DOHH2 (cell line): Measurements from ENCODE around the gene C13orf46.

ENCODE experiments used
- EZH2phosphoT487 ChIP-seq: fragments of 200-600 bp; sonication (generic); IDR thresholded peaks from 2 replicates; pipeline ENCODE4 v1.6.1; 2017; ENCODE audit warnings: borderline replicate concordance, mild to moderate bottlenecking, antibody characterized with exemption, low read length, moderate library complexity, mixed read lengths
- TF ChIP-seq, protein P1 (sequence below): fragments of 200-600 bp; sonication (generic); IDR thresholded peaks from one replicate; pipeline ENCODE4 v1.5.1; 2014; ENCODE audit warnings: antibody characterized with exemption, mild to moderate bottlenecking, low read depth, low read length; ENCODE audit not compliant: poor library complexity, severe bottlenecking

DNA sequence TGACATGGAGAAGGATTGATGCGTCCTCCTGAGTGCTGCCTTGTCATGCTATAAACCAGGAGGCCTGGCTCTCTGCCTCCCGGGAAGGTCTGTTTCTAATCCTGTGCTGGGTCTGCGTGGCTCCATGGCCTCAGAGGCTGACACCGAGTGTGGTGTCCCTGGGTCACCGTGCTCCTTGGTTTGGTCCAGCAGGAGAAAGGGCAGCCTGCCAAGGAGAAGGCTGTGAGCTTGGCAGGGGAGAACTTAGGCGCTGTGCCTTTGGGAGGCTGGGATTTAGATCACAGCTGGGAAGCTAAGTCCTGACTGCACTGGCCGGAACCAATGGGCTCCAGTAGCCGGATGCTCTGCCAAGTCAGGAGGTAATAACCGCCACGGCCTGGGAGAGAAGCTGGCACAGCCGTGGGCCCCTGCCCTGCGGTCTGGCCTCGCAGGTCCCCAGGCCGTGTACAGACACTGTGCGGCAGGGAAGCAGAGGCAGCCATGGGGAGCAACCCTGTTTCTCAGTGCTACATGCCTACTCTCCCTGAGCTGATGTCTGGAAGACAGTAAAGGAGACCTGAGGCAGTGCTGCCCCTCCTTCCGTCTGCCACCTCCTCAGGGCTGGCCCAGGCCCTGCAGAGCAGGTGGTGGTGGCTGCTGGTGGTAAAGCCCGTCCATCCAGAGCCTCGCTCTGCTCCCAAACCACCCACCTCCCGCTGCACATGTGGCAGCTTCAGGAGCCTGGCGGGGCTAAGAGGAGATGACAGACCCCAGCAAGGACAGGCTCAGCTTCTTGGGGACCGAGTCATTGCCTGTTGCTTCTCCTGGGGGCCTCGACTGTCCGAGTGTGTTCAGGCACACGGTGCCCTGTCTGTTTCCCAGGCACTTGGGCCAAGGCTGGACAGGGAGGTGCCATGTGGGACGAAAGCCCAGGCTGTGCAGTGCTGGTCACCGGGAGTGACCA lies 44.9 kb downstream of the C13orf46 start:
- TF ChIP-seq, protein P1, sequence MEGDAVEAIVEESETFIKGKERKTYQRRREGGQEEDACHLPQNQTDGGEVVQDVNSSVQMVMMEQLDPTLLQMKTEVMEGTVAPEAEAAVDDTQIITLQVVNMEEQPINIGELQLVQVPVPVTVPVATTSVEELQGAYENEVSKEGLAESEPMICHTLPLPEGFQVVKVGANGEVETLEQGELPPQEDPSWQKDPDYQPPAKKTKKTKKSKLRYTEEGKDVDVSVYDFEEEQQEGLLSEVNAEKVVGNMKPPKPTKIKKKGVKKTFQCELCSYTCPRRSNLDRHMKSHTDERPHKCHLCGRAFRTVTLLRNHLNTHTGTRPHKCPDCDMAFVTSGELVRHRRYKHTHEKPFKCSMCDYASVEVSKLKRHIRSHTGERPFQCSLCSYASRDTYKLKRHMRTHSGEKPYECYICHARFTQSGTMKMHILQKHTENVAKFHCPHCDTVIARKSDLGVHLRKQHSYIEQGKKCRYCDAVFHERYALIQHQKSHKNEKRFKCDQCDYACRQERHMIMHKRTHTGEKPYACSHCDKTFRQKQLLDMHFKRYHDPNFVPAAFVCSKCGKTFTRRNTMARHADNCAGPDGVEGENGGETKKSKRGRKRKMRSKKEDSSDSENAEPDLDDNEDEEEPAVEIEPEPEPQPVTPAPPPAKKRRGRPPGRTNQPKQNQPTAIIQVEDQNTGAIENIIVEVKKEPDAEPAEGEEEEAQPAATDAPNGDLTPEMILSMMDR, result no peak
- no peak for TF ChIP-seq EZH2phosphoT487
